GM18909 (cell line): Measurements from ENCODE around the gene KIAA0753.
"Not testable (repeated sequence)": the region's sequence is repeated elsewhere in the genome, so short reads cannot be mapped to it uniquely, and the experiment has no call there.

Source experiments
- ATAC-seq: cut with Tn5 transposase; IDR thresholded peaks from one replicate; pipeline ENCODE4 v1.9.1; 2021; ENCODE audit warnings: mild to moderate bottlenecking; ENCODE audit not compliant: unreplicated experiment, poor library complexity

KIAA0753 gene

GRCh38 chr17:6669479-6670212 lies 29.1 kb upstream of the KIAA0753 start:
- ATAC-seq, result no peak

GRCh38 chr17:6668727-6669425 lies 28.4 kb upstream of the KIAA0753 start:
- no peak for ATAC-seq

GRCh38 chr17:6668219-6668618 lies 27.7 kb upstream of the KIAA0753 start:
- ATAC-seq, result no peak

DNA sequence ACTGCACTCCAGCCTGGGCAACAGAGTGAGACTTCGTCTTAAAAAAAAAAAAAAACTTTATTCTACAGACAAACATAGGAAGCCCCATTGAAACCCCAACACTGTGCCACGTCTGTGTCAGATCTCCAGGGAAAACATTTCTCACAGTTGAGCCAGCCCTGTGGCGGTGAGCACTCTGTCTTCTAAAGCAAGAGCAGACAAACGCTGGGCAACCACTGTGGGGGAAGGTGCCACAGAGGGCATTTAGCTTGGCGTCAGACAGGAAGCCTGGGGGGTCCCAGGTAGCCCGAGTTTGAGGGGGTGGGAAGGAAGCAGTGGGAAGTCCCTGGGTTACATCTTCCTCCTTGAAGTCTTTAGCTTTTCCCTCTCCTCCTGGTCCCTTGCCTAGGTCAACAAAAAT lies 27.0 kb upstream of the KIAA0753 start:
- ATAC-seq, result no peak

GRCh38 chr17:6666557-6666956 lies 26.0 kb upstream of the KIAA0753 start:
- ATAC-seq, result no peak

DNA sequence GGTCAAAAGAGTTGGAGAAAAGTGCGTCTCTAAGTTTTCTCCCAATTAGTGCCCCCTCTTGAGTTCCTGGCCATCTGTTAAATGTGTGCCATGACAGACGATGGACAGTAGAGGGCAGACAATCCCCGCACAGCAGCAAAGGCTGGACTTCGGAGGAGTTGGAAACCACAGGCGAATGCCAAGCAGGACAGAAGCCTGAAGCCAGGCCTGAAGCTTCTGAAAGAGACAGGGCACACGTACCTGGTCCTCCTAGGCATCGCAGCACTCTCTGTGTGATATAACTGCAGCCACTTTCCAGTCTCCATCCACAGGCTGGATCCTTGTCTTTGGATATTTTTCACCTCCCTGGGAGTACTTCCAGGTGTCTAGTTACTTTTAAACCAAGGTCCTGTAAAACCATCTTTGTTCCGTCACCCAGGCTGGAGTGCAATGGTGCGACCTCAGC lies 25.6 kb upstream of the KIAA0753 start:
- no peak for ATAC-seq

GRCh38 chr17:6663200-6663599 lies 22.7 kb upstream of the KIAA0753 start:
- not testable (repeated sequence) for ATAC-seq

- no peak for ATAC-seq
These were observed 20.9 kb upstream of the KIAA0753 start for GRCh38 chr17:6661464-6661848.

- peak; percentile 80 for ATAC-seq
These were observed 20.4 kb upstream of the KIAA0753 start for GRCh38 chr17:6660805-6661463.

GRCh38 chr17:6660101-6660500 lies 19.6 kb upstream of the KIAA0753 start:
- no peak for ATAC-seq

GRCh38 chr17:6658411-6658810 lies 17.9 kb upstream of the KIAA0753 start:
- ATAC-seq, result not testable (repeated sequence)

DNA sequence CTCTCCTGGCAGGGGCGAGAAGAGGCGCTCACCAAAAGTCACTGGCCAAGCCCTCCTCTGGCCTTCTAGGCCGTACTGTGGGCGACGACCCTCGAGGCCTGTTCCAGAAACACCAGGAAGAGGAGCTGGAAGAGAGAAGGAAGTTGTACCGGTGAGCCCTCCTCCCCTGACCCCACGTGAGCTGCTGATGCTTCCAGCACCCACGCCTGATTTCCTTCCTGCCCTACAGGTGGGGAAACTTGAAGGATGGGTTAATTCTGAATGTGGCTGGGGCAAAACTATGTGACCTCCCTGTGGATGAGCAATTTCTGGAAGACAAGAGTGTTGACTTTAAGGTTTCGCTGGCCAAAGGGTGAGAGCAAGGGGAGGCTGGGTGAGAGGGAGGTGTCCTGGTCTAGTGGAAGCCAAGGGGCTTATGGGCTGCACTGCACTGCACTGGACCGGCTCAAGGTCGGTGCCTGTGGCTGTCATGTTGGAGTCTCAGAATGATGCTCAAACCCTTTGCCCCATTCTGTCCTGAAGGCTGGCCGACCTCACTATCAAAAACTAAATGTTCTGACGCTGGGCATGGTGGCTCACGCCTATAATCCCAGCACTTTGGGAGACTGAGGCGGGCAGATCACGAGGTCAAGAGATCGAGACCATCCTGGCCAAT lies 17.2 kb upstream of the KIAA0753 start:
- ATAC-seq, result no peak

DNA sequence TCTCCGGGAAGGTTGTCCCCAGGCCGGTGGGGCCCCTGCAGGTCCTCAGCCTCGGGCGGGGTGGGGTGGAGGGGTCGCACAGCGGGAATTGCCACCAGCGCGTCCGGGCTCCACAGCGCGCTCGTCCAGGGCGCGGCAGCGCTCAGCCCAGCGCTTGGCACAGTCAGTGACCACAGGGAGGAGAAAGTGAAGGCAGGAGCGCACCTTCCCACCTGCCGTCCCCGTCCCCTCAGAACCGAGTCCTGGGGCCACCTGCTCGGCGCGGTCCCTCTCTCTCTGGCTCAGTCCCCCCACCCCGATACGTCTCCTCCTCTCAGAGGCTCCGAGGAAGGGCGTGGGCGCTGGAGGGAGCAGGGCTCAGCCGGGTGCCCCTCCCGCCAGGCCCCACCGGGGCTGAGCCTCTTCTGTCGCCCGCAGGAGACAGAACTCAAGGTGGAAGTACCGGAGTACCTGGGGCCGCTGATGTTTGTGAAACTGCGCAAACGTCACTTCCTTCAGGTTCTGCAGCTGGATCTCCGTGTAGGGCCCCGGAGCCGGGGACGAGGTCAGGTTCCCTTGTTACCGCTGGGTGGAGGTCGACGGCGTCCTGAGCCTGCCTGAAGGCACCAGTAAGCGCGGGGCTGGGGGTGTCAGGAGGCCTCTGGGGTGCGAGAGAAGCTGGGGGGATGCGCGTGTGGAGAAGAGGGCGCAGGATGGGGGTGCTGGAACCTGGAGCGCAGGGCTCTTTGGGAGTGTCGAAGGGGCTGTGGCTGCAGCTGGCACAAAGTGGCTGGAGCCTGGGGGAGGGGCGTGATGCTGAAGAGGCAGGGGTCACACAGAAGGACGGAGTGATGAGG lies 16.5 kb upstream of the KIAA0753 start:
- ATAC-seq, result not testable (repeated sequence)

DNA sequence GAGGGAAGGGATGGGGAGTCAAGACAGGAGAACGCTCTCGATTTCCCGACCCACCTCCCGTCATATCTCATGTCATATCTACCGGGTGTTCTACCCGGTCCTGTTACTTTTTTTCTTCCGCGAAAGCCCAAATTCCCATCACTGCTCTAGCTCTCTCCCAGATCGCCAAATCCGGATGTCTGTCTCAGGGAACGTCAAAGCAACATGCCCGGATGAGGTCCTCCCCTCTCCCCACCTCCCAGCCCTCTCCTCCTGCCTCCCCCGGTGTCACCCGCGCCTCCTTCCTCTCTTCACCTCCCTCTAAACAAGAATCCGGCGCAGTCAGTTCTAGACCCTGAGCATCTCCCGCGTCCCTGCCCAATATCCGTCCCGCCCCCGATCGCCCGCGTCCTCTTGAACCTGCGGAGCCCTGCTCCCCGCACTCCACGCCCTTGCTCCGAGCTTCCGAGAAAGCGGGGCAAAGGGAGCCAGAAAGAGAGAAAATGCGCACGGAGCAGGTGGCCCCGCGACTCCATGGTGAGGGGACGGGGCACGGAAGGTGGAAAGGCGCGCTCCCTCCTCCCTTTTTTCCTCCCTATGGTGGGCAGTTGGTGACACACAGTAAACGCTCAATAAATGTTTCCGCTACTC lies 15.3 kb upstream of the KIAA0753 start:
- ATAC-seq, result not testable (repeated sequence)

DNA sequence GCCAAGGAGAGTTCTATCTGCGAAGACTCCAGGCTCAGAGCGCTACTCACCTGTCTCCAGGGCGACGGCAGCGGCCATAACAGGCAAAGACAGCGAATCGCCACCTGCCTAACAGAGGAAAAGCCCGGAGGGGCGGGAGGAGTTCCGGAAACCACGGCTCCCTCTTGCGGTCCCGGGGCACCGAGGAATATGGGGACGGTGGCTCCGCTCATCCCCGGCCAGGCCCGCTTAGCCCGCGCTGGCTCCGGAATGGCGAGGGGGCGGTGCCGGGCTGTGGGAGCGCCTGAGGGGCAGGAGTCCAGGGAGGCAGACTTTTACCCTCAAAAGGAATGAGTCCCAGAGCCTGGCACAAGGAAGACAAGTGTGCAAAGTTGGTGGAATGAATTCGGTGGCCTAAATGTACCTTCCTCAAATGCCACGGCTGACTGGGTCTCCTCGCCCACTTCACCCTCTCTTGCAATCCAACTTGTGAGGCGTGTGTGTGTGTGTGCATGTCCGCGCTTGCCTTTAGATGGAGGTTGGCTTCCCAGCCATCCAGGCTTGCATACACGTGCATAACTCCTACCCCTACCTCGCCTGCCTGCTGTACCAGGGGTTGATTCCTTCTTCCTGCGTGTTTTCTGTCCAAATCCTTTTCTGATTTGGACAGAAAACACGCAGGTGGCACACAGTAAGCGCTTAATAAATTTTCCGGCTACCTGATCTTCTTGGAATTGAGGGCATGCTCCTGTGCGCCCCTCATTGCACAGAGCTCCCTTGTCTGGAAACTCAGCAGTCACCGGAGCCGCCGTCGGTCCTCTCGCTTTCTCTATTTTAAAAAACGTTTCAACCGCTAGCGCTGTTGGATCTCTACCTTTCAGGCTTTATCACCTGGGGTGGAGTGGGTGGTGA lies 14.6 kb upstream of the KIAA0753 start:
- no peak for ATAC-seq

GRCh38 chr17:6651919-6652452 lies 11.5 kb upstream of the KIAA0753 start:
- ATAC-seq, result no peak

DNA sequence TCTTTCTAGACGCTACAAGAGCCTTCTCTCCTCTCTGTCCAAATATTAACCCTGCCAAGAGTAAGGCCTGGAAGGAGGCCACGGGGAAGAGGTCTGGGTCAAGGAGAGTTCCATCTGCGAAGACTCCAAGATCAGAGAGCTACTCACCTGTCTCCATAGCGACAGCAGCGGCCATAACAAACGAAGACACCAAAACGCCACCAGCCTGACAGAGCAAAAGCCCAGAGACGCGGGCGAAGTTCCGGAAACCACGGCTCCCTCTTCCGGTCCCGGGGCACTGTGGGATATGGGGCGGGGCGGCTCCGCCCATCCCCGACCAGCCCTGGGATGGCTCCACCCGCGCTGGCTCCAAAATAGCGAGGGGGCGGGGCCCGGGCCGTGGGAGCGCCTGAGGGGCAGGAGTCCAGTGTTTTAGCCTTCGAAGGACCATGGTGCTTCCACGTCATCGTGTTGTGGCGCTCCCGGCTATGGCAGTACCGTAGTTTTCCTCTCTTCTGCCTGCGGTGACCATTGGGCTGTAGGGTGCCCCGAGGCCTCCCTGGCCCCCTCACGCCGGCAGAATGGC lies 10.9 kb upstream of the KIAA0753 start, which contains the start of the genes C17orf100 and MED31:
TSS of gene C17orf100 (plus strand) at position 409 of the 565 bp plus-strand sequence. CDS start at position 561, 152 bp downstream.
TSS of gene MED31 (minus strand) at position 252 of the 565 bp plus-strand sequence. CDS start at position 175, 77 bp downstream.
- ATAC-seq, result peak; percentile 85

- no peak for ATAC-seq
These were observed 7.7 kb upstream of the KIAA0753 start for GRCh38 chr17:6648181-6648580.
